Calu3 (cell line): Measurements from ENCODE around the gene TLL1. TPM values are rescaled to one million over a fixed set of nuclear protein-coding genes. Genes with fewer than 3 reads are reported as not detected.
A peak's percentile ranks its signal among the peaks of the same experiment; 100 is the strongest.

Experiments used
- BruUV-seq: library from RNA; stranded (reverse); fragments of 400-500 nt; replicated peaks from 2 replicates; lab custom pipeline; 2021; lab: Mats Ljungman, UMichigan
- CTCF ChIA-PET: fragments of 300-600 bp; sonication (Branson Sonifier 250); formaldehyde crosslinking; loops from one replicate; lab custom pipeline; 2022; ENCODE audit warnings: antibody characterized with exemption; lab: Charles Lee
- DNase-seq: peaks from one replicate; pipeline ENCODE4 v3.0.0; 2022
- H3K27ac Mint-ChIP-seq: one replicate; pipeline ENCODE4 v1.8.0; 2022; ENCODE audit warnings: mixed read lengths; ENCODE audit not compliant: unreplicated experiment
- H3K27me3 Mint-ChIP-seq: one replicate; pipeline ENCODE4 v1.8.0; 2022; ENCODE audit warnings: mixed read lengths; ENCODE audit not compliant: unreplicated experiment
- H3K36me3 Mint-ChIP-seq: one replicate; pipeline ENCODE4 v1.8.0; 2022; ENCODE audit warnings: mild to moderate bottlenecking, moderate library complexity, mixed read lengths; ENCODE audit not compliant: insufficient read depth, unreplicated experiment
- H3K4me1 Mint-ChIP-seq: one replicate; pipeline ENCODE4 v1.8.0; 2022; ENCODE audit warnings: mild to moderate bottlenecking, low read depth, mixed read lengths; ENCODE audit not compliant: unreplicated experiment
- H3K4me3 Mint-ChIP-seq: one replicate; pipeline ENCODE4 v1.8.0; 2022; ENCODE audit warnings: mild to moderate bottlenecking, low read depth, moderate library complexity, mixed read lengths; ENCODE audit not compliant: unreplicated experiment
- H3K9me3 Mint-ChIP-seq: one replicate; pipeline ENCODE4 v1.8.0; 2022; ENCODE audit warnings: low read depth, mixed read lengths; ENCODE audit not compliant: unreplicated experiment
- CTCF ChIP-seq: fragments of 200-600 bp; IDR thresholded peaks from one replicate; pipeline ENCODE4 v1.8.0; 2022; ENCODE audit warnings: antibody characterized with exemption; ENCODE audit not compliant: unreplicated experiment
- intact Hi-C: fragments of 100-400 bp; cut with micrococcal nuclease; formaldehyde crosslinking; loops from one replicate; pipeline ENCODE4 v1.10.0; 2022; ENCODE audit not compliant: unreplicated experiment
- total RNA-seq: library from RNA; stranded (reverse); gene quantifications from 2 replicates; pipeline ENCODE4 v1.2.3, GENCODE V29; 2022

TLL1 gene
- total RNA-seq, 1 experiment from 2014 or later: not detected

GRCh38 chr4:165864271-165864670 lies 8.8 kb upstream of the TLL1 start:
- CTCF ChIA-PET: no interaction called here
- H3K27ac Mint-ChIP-seq: no peak overlapping the region
- H3K4me3 Mint-ChIP-seq: no peak overlapping the region
- intact Hi-C loops: loop anchor here (5.0 kb wide), 1 partner anchor 228 kb away; no protein-coding TSS in a partner anchor
- H3K36me3 Mint-ChIP-seq: no peaks in the 10 kb centered on the region
- TF ChIP-seq CTCF: no peak
- no peak for DNase-seq
- no peaks in the 10 kb centered on the region for H3K4me1 Mint-ChIP-seq
- BruUV-seq: no TSS peak
- no peaks in the 10 kb centered on the region for H3K9me3 Mint-ChIP-seq
- no peaks in the 10 kb centered on the region for H3K27me3 Mint-ChIP-seq

DNA sequence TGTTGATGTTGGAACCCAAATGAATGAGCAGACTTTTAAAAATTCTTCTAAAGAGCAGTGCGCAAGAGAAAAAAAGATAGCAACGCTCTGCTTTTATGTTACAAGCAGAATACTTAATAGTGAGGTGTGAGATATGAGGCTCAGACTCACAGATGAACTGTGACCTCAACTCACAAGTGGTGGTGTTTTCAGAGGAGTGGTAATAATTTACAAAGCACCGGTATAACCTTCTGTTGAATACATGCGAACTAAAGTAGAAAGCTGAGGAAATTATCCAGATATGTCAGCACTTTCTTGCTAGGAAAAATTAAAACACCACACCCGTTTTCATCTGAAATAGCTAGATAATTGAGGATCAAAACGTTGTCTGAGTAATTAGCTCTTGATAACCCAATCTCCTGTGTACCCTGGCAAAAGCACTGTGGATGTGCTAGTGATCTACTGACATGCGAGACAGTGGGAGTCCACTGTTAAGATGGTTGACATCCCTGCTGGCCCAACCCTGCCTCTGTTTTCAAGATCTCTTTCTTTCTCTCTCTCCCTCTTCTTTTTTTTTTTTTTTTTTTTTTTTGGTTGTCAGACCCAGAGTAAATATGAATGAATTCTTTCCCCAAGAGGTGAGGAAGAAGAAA lies 6.9 kb upstream of the TLL1 start:
- TF ChIP-seq CTCF: no peak
- H3K27me3 Mint-ChIP-seq: no peaks in the 10 kb centered on the region
- H3K4me1 Mint-ChIP-seq: no peaks in the 10 kb centered on the region
- H3K27ac Mint-ChIP-seq: no peak overlapping the region
- no peak overlapping the region for H3K4me3 Mint-ChIP-seq
- no peak for DNase-seq
- CTCF ChIA-PET: no interaction called here
- H3K9me3 Mint-ChIP-seq: no peaks in the 10 kb centered on the region
- intact Hi-C loops: no loop called here
- H3K36me3 Mint-ChIP-seq: no peaks in the 10 kb centered on the region
- no TSS peak for BruUV-seq

DNA sequence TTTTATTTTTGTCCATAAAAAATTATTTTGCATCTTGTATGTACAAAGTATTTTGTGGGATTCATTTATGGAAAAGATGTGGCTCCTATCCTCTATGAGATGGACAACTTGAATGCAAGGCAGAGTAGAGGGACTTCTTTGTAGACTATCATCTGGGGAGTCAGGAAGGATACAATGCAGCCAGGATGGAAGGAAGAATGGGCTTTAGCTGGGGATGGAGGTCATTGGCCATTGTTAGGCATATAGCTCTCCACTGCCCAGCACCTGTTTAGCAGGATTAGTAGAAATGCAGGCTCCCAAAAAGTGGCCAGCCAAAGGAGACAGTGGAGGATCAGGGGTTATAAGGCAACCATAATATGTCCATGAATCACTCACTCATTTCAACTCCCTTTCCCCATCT lies 5.1 kb upstream of the TLL1 start:
- no peak for TF ChIP-seq CTCF
- Mint-ChIP-seq H3K9me3 (no peaks in the 10 kb centered on the region), H3K4me3 (no peak overlapping the region), H3K27ac (no peak overlapping the region), H3K36me3 (peaks cover 3% of the 10 kb centered on the region), H3K4me1 (no peaks in the 10 kb centered on the region), H3K27me3 (no peaks in the 10 kb centered on the region)
- CTCF ChIA-PET: interaction anchor here (0.7 kb wide), 1 partner anchor 62 kb away, joined by 3 read pairs; no protein-coding TSS in a partner anchor
- BruUV-seq: no TSS peak
- intact Hi-C loops: no loop called here
- DNase-seq: no peak

DNA sequence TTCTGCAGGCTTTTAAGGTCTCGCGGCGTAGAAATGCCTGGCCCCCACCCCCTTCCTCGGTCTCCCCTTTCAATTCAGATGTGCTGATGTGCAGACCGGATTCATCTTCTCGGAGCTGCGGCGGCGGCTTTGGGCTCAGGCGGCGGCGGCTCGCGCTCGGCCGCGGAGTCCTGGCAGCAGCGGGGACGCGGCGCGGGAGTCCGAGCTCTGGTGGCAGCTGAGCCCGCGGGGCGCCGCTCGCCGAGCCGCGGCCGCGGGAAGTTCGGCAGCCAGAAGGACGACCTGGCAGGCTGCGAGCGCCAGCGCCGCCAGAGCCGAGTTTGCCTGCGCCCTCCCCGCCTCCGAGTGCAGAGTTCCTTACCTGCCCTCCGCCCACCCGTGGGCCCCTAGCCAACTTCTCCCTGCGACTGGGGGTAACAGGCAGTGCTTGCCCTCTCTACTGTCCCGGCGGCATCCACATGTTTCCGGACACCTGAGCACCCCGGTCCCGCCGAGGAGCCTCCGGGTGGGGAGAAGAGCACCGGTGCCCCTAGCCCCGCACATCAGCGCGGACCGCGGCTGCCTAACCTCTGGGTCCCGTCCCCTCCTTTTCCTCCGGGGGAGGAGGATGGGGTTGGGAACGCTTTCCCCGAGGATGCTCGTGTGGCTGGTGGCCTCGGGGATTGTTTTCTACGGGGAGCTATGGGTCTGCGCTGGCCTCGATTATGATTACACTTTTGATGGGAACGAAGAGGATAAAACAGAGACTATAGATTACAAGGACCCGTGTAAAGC lies 448 bp downstream of the TLL1 start:
- no peaks in the 10 kb centered on the region for H3K27me3 Mint-ChIP-seq
- intact Hi-C loops: no loop called here
- peak overlapping the region; percentile 69 for H3K4me3 Mint-ChIP-seq
- no TSS peak for BruUV-seq
- TF ChIP-seq CTCF: no peak
- H3K9me3 Mint-ChIP-seq: no peaks in the 10 kb centered on the region
- CTCF ChIA-PET: no interaction called here
- H3K36me3 Mint-ChIP-seq: peaks cover 12% of the 10 kb centered on the region
- no peak overlapping the region for H3K27ac Mint-ChIP-seq
- no peaks in the 10 kb centered on the region for H3K4me1 Mint-ChIP-seq
- DNase-seq: peak; percentile 23
